GM11168 (cell line): ENCODE results near the gene SMG9.

ENCODE experiments used
- in situ Hi-C: fragments of 300-500 bp; cut with MboI; formaldehyde crosslinking; loops from one replicate; pipeline ENCODE4 v1.12.0; 2022; ENCODE audit warnings: low sequenced_read_pairs; ENCODE audit not compliant: unreplicated experiment

SMG9 gene, protein sequence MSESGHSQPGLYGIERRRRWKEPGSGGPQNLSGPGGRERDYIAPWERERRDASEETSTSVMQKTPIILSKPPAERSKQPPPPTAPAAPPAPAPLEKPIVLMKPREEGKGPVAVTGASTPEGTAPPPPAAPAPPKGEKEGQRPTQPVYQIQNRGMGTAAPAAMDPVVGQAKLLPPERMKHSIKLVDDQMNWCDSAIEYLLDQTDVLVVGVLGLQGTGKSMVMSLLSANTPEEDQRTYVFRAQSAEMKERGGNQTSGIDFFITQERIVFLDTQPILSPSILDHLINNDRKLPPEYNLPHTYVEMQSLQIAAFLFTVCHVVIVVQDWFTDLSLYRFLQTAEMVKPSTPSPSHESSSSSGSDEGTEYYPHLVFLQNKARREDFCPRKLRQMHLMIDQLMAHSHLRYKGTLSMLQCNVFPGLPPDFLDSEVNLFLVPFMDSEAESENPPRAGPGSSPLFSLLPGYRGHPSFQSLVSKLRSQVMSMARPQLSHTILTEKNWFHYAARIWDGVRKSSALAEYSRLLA

DNA sequence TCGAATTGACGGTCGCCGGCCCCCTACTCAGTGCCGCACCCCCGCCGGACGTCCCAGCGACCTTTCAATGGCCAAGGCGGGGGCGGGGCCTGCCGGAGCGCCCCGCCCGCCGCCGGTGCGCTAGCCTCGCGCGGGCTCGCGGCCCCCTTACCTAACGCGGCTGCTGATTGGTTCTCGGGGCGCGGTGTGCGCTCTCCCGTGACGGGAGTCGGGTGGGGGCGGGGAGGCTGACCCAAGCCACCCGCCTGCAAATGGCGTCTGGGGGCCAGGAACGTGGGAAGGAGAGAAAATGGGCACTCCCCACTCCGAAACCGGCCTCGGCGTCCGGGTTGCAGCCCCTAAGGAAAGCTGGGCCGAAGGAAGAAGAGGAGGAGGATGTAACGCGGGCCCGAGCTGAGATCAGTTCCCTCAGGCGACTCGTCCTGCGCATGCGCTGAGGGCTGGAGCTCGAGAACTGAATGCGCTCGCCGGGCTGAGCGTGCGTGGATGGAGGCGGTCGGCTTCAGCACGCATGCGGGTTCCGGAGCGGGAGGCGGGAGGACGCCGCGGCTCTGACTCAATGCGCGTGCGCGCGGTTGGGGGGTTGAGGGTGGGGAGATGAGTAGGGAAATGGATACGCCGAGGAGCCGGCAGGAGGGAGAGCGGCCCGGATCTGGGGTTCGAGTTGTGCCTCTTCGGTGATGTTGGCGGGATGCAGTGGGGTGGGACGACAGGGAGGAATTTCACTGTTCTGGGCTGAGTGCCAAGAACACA lies at the start of gene SMG9:
TSS of gene SMG9 (minus strand) at position 460 of the 753 bp plus-strand sequence. CDS start 4,221 bp downstream, outside the sequence.
- in situ Hi-C loops: no loop called here

DNA sequence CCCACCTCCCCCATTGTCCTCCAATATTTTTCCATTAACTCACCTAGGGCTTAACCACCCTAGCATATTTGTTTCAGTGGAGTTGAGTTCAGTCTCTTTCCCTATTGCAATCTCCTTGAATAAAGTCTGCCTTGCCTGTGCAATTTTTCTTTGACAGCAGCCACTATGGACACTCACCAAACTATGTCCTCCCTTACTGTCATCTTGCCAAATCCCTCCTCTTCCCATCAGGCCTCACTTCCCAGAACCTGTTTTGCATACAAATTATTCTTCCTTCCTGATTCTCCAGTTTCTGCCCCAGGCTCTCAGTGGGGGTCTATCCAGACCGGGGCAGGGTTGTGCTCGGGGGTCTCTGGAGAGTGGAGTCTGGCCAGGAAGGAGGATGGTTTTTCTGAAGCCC lies 49.7 kb upstream of the SMG9 start:
- in situ Hi-C loops: no loop called here

DNA sequence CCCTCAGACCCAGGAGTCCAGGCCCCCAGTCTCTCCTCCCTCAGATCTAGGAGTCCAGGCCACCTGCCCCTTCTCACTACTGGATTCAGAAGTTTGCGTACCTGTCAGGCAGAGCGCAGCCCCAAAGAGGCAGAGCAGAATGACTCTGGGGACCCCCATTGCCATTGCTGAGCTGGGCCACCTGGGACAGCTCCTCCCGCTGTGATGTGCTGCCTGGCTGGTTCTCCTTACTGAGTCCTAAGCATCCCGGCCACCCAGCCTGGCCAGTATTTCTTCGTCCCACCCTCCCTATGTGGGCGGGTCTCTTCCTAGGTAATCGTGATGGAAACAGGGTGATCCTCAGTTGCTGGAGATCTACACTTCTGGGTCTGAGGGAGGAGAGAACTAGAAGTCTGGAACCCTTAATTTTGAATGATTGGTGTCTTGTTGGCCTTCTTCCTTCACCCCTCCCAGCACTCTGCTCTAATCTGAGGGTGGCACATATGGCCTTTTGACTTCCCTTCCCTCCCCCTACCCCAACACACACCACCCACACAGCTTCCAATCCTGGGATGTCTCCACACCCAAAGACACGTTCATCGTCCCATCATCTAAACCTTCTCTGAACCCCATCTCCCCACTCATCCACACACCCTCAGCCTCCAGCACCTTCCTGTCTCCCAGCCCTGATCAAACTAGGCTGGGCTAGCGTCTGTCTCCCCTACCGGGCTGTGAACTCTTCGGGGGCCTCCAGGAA lies 47.6 kb upstream of the SMG9 start, which contains the start of gene LYPD5:
TSS of gene LYPD5 (minus strand) at position 232 of the 736 bp plus-strand sequence. CDS start at position 165, 67 bp downstream.
- in situ Hi-C loops: no loop called here

DNA sequence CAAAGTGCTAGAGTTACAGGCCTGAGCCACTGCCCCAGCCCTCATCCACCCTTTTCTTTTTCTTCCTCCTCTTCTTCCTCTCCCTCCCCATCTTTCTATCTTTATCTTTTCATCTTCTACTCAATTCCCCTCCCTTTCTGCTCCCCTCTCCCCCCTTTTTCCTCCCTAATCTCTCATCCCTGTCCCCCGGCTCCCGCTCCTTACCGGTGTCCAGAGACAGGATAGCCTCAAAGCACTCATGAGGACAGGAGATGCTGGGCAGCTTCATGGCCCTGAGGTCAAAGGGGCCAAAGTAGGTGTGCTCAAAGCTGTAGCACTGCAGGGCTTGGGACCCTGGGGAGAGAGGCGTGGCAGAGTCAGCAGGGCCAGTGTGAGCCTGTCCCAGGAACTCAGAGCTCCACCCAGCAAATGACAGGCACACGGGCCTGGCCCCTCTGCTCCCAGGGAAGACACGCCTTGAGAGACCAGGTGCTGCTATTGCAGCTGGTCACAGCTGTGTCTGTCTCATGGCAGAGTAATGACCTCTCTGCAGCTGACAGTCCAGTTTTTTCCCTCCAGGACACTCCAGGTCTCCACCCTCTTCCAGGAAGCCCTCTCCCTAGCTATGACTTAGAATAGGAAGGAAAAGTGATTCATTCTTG lies 44.9 kb upstream of the SMG9 start:
- in situ Hi-C loops: no loop called here

DNA sequence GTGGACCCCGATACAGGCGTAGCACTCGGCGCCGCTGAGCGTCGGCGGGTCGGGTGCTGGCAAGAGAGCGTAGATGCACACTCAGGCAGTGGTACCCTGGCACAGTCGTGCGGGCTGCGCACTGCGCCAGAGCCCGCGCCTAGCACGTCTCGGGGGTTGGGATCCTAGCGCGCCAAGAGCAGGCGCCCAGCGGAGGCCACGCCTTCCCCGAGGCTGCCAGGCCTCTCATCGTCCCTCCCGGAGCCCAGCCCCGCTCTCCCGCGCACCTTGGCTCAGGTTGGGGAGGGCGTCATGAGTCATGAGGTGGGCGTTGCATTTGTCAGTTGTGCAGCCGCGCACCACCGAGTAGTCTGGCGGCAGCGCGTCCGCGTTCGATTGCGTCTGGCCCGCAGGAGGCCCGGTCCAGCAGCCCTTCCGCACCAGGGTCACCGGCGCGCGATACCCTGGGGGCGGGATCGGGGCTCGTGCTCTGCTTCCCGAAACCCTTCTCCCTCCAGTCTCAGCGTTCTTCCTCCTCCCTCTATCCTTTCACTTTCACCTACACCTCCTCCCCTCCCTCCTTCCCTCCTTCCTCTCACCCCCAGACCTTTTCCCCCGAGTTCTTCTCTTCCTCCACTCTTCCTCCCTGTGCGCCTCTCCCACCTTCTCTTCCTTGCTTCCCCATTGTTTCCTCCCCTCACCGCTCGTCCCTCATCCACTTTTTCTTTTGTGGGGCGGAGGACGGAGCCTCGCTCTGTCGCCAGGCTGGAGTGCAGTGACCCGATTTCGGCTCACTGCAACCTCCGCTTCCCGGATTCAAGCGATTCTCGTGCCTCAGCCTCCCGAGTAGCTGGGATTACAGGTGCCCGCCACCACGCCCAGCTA lies 44.0 kb upstream of the SMG9 start:
- in situ Hi-C loops: no loop called here

DNA sequence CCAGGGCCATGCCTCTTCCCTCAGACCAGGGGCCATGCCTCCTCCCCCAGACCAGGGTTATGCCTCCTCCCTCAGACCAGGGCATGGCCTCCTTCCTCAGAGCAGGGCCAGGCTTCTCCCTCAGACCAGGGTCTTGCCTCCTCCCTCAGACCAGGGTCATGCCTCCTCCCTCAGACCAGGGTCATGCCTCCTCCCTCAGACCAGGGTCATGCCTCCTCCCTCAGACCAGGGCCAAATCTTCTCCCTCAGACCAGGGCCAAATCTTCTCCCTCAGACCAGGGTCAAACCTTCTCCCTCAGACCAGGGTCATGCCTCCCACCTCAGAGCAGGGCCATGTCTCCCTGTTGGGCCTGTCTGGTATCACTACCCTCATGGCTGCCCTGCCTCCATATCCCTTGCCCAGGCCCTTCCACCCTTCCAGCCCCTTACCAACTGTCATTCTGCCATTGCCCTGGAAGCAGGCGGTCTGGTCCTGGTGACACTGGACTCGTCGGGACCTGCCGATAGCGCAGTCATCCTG lies 43.3 kb upstream of the SMG9 start:
- in situ Hi-C loops: no loop called here

DNA sequence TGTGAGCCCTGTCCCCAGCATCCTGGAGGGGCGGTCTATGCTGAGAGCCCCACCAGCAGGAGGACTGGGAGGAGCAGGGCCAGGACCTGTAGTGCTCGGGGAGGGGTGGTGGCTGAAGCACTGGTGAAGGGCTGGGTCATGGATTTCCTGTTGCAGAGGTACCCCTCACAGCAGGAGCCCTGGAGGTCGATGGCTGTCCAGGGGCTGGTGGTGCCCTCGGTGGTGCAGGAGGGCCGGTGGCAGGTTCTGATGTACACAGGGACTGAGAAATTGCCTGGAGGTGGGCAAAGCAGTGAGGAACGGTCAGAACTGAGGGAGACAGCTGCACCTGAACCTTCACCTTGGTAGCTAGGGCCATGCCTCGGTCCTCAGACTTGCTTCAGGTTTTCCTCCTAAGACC lies 42.8 kb upstream of the SMG9 start:
- in situ Hi-C loops: no loop called here

DNA sequence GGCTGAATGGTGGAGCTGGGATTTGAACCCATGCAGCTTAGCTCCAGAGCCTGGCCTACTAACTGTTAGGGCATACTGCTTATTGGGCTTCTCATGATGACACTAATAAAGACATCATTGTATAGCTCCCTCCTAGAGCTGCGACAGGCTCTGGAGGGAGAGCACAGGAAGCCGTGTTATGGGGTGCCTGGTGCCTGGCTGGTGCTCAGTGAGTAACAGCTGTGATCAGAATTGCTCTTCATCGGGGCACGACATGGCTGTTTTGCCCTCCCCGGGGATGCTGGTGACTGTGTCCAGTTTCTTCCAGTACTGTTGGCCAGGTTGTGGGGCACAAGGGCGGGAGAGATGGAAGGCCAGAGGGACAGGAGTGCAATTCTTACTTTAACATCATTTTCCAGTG lies 42.4 kb upstream of the SMG9 start:
- in situ Hi-C loops: no loop called here

DNA sequence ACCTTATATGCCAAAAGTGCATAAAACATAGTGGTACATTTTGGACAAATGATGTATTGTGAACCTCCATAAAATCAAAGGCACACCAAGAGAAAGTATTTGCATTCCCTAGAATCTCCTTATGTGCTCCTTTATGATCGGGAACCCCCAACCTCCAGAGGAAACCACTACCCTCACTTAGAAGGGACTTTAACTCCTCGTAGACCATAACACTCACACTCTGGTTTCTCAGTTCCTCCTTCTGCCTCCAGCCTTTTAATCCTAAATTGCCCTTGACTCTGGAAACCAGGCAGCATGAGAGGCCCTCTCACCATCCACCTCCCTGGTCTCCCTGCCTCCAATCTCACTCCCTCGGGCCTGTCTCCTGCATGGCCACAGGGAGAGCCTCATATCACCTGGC lies 35.8 kb upstream of the SMG9 start:
- in situ Hi-C loops: no loop called here

DNA sequence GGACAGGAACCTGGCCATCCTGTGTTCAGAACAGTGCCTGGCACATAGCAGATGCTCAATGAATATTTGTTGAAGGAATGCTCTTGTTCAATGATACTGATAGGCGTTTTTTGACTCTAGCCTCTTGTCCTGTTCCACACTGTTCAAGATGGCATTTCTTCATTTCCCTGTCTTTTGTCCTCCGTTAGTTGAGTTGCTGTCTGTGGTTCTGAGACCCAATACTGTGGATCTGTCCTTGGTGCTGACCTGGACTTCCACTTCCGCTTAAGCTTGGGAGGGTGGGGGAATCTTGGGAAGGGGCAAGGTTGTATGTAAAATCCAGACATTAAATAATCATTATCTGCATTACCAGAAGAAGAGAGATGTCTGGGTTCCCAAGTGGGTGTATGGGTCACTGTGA lies 34.3 kb upstream of the SMG9 start:
- in situ Hi-C loops: no loop called here

DNA sequence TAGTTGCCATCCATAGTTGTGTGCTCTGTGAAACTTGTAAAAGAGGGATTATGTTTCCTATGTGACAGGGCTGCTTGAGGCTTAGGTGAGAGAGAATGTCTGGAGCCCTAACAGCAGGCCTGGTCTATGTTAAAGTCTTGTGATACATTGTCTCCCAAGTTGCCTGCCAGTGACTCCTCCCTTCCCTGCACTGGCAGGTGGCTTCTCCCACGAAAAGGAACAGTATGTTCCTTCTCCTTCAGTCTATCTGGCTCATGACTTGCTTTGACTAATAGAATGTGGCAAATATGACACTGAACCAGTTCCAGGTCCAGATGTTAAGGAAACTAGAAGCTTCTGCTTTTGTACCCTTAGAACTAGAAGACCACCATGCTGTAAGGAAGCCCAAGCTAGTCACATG lies 31.9 kb upstream of the SMG9 start:
- in situ Hi-C loops: no loop called here

DNA sequence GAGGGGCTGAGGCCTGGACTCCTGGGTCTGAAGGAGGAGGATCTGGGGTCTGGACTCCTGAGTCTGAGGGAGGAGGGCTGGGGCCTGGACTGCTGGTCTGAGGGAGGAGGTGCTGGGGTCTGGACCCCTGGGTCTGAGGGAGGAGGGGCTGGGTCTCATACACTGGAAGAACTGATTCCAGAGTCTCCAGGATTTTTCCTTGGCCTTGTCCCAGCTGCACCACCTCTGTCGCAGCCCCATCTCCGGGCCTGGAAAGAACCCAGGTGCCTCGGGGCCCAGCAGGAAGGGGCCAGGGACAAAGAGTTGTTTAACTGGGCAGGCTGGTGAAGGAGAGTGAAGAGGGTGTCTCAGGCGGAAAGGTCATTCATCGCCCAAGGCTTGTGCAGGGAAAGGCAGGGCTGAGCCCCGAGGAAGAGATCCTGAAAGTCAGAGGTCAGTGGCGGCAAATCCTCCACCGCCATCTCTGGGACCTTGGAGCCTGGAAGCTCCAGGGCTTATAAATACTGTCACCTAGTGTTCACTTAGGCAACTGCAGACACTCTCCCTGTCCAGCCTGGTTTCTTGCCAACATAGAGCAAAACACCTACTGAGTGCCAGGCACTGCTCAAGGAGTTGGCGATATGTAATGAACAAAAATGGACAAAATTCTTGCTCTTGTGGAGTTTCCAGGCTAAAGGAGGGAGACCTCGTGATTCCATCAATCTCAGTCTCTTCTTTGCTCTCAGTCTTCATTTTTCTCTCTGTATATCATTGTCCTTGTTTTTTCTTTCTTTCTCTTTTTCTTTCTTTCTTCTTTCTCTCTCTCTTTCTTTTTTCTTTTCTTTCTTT lies 30.4 kb upstream of the SMG9 start:
- in situ Hi-C loops: loop anchor here (5.0 kb wide), 1 partner anchor 38 kb away; no protein-coding TSS in a partner anchor

DNA sequence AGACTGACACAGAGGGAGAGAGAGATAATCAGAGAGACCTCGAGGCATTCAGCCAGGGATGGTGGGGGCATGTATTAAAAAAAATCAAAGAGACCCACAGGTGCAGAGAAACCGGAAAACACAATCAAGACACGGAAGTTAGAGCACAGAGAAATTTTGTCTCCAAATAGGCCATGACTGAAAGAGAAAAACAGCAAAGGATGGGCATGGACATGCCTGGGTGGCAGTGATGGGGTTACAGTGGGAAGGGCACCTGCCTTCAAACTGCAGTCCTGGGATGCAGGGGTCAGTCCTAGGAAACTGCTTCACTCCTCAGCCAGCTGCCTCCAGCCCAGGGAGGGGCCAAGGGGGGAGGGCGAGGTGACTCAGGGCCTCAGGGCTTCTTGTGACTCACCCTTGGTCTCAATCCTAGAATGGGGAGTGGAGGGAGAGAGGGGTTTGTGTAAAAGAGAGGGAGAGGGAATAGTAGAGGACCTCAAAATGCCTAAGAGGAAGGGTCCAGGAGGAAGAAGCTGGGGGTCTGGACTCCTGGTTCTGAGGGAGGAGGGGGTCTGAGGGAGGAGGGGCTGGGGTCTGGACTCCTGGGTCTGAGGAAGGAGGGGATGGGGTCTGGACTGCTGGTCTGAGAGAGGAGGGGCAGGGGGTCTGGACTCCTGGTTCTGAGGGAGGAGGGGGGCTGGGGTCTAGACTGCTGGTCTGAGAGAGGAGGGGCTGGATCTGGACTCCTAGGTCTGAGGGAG lies 29.6 kb upstream of the SMG9 start:
- in situ Hi-C loops: loop anchor here (5.0 kb wide), 1 partner anchor 37 kb away; no protein-coding TSS in a partner anchor

DNA sequence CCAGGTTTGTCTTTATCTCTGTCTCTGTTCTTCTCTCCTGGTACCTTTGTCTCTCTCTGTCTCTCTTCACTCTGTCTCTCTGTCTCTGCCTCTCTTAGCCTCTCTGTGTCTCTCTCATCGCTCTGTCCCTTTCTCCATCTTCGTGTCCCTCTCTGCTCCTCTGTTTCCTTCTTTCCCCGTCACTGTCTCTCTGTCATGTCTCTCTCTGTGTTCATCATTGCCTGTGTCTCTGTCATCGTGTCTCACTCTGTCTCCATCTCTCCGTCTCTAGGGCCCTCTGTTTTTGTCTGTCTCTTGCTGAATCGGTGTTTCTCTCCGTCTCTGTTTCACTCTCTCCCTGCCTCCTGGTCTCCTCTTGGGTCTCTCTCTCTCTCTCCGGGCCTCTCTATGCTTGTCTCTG lies 28.9 kb upstream of the SMG9 start:
- in situ Hi-C loops: loop anchor here (5.0 kb wide), 1 partner anchor 36 kb away; no protein-coding TSS in a partner anchor

DNA sequence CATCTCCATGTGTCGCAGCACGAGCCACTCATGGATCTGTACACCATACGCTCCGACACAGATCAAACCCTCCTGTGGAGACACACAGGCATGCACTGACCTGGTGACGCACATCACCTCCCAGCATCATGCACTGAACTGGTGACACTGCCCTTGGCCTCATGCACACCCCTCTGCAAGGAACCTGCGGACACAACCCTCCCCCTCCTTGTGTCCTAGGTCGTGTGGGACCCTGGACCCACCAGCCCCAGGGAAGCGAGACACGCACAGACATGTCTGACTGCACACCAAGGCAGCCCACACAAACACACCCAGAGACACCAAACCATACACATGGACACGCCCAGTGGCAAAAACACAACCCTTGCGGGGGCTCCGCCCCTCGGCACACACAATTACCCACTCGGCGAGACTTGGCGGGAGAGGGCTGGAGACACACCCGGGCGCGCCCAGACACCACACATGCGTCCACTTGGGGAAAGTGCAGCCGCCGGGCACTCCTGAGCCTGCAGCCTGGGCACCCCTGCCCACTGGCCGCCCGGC lies 28.0 kb upstream of the SMG9 start:
- in situ Hi-C loops: loop anchor here (5.0 kb wide), 1 partner anchor 35 kb away; no protein-coding TSS in a partner anchor

DNA sequence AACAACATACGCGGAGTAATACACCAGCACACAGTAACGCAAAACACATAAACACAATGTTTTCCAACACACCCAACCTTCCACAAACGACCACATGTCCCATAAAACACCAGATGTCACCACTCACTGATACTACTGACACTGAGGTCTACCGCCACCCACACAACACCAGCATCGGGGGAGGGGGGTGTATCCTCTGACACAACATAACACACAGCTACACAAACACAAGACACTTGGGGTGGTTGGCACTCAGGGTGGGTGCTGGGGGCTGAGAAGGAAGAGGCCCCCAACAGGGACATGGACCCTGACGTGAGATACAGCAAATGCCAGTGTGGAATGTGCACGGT lies 27.5 kb upstream of the SMG9 start:
- in situ Hi-C loops: loop anchor here (5.0 kb wide), 1 partner anchor 35 kb away; no protein-coding TSS in a partner anchor
